ENCODE data around the gene CLASRP. TPM values are rescaled to one million over a fixed set of nuclear protein-coding genes. Genes with fewer than 3 reads are reported as not detected.

The CLASRP gene
- total RNA-seq, 2 experiments from 2014 or later = 82.5 to 94.5 TPM

DNA sequence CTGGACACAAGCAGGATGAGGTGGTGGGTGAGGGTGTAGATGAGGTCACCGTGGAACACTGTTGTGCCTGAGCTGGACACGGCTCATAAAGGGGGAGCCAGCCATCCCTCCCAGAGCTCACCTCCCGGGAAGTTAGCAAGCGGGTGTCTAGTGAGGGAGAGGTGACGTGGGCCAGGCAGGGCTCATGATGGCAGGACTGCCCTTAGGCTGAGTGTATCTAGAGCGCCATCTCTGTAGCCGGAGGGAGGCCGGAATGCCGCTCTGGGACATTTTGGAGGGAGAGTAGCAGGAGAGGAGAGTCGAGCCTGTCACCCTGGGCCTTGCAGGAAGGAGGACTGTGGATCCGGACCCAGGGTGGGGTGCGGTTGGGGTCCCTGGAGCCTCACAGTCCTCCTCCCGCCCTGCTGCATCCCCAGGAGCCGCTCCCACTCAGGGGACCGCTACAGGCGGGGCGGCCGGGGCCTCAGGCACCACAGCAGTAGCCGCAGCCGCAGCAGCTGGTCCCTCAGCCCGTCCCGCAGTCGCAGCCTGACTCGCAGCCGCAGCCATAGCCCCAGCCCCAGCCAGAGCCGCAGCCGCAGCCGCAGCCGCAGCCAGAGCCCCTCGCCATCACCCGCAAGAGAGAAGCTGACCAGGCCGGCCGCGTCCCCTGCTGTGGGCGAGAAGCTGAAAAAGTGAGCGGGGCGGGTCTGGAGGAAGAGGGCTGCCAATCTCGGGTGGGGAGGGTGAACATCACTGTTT, 28.2 kb downstream of the CLASRP start:
- Mint-ChIP-seq H3K9me3 (ENCODE audit: insufficient read depth) (no peaks in the 10 kb centered on the region), H3K4me1 (ENCODE audit: low read depth) (no peaks in the 10 kb centered on the region), H3K27me3 (ENCODE audit: low read depth) (no peaks in the 10 kb centered on the region), H3K36me3 (ENCODE audit: low read depth) (peaks cover 43% of the 10 kb centered on the region), H3K4me3 (no peak overlapping the region), H3K27ac (no peak overlapping the region)
- ChIA-PET POLR2A (no interaction called here), CTCF (interaction anchor here (1.3 kb wide), 1 partner anchor 50 kb away, joined by 3 read pairs; no protein-coding TSS in a partner anchor)
- no peak for ATAC-seq
- DNase-seq = no peak

DNA sequence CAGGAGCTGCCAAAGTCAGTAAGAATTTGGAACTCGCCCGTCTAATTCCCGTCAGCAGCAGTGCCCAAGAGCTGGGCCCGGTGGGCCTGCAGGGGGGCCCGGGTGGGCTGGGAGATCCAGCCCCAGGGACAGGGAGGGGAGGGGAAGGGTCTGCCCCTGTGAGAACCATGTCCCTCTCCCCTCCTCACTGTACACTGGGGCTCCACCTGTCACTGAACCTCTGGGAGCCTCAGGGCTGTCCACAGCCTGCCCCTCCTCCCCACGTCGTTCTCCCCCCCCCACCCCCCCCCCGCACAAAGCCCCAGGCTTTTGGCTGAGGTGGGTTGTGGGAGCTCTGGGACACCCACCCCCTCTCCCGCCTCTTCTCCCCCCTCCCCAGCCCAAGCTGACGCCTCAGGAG, 29.2 kb downstream of the CLASRP start:
- H3K4me1 Mint-ChIP-seq (ENCODE audit: low read depth) = peaks cover 2% of the 10 kb centered on the region
- CTCF ChIA-PET = no interaction called here
- POLR2A ChIA-PET = no interaction called here
- H3K27ac Mint-ChIP-seq = no peak overlapping the region
- H3K4me3 Mint-ChIP-seq = no peak overlapping the region
- ATAC-seq (no peak), DNase-seq (no peak)
- H3K27me3 Mint-ChIP-seq (ENCODE audit: low read depth) = no peaks in the 10 kb centered on the region
- H3K9me3 Mint-ChIP-seq (ENCODE audit: insufficient read depth) = no peaks in the 10 kb centered on the region
- peaks cover 41% of the 10 kb centered on the region for H3K36me3 Mint-ChIP-seq (ENCODE audit: low read depth)

DNA sequence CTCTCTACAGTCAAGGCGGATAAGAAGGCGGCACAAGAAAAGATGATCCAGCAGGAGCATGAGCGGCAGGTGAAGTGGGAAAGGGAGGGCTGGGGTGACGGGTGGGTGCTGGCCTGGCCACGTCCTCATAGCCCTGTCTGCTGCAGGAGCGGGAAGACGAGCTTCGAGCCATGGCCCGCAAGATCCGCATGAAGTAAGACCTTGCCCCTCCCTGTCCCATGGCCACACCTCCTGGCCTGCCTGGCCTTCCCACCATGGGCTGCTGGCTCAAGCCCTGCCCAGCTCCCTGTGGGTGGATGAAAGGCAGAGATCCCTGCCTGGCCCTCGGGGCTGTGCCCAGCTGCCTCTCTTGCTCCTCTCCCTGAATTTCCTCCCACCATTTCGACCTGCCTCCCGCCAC, 30.2 kb downstream of the CLASRP start:
- Mint-ChIP-seq H3K4me1 (ENCODE audit: low read depth) (peaks cover 2% of the 10 kb centered on the region), H3K4me3 (no peak overlapping the region), H3K27ac (no peak overlapping the region), H3K27me3 (ENCODE audit: low read depth) (no peaks in the 10 kb centered on the region), H3K9me3 (ENCODE audit: insufficient read depth) (no peaks in the 10 kb centered on the region), H3K36me3 (ENCODE audit: low read depth) (peaks cover 36% of the 10 kb centered on the region)
- CTCF ChIA-PET = interaction anchor here (1.5 kb wide), 1 partner anchor 10 kb away, joined by 6 read pairs; no protein-coding TSS in a partner anchor
- POLR2A ChIA-PET = no interaction called here
- DNase-seq = no peak
- peak; percentile 5 for ATAC-seq

DNA sequence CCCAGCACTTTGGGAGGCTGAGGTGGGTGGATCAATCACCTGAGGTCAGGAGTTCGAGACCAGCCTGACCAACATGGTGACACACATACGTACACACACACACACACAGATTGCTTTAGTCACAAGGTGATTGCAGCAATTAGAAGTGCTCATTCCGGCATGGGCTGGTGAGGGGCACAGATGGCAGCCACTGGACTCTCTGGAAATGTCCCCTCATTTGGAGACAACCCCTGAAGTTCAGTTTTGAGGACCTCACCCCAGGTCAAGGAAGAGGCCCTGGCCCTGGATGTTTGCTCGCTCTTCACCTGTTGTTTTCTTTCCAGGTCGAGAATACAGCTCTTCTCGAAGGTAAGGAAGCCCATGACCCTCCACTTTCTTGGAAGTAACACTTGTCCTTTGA, 31.4 kb downstream of the CLASRP start:
- H3K4me3 Mint-ChIP-seq = no peak overlapping the region
- H3K36me3 Mint-ChIP-seq (ENCODE audit: low read depth) = peaks cover 35% of the 10 kb centered on the region
- DNase-seq (no peak), ATAC-seq (no peak)
- no peaks in the 10 kb centered on the region for H3K9me3 Mint-ChIP-seq (ENCODE audit: insufficient read depth)
- no peak overlapping the region for H3K27ac Mint-ChIP-seq
- peaks cover 9% of the 10 kb centered on the region for H3K4me1 Mint-ChIP-seq (ENCODE audit: low read depth)
- H3K27me3 Mint-ChIP-seq (ENCODE audit: low read depth) = no peaks in the 10 kb centered on the region
- ChIA-PET CTCF (no interaction called here), POLR2A (no interaction called here)

DNA sequence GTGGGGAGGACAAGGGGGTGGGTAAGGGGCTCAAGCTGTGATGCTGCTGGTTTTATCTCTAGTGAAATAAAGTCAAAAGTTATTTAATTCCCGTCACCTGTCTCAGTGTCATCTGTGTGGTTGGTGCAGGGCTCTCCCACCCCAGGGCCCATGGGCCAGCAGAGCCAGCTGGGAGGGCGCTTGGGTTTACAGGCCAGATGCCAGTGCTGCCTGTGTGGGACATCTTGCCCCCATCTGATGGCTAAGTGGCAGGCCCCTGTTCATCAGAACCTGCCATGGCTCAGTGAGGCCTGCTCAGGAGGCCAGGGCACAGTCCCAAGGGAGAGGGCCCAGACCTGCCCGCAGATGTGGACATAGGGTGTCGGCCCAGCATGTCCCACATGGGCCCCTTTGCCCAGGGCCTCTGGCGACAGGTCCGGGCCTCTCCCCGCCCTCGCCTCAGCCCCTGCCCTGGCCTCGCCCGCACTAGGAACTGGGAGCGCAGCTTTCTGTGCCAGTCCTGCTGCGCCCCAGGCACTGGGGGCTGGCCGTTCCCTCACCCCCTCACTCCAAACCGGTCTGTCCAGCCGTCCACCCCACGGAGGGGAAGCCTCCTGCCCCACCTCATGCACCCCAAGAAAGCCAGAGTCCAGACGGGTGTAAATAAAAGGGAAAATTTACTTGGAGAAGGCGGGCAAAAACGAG, 32.2 kb downstream of the CLASRP start:
- CTCF ChIA-PET = no interaction called here

DNA sequence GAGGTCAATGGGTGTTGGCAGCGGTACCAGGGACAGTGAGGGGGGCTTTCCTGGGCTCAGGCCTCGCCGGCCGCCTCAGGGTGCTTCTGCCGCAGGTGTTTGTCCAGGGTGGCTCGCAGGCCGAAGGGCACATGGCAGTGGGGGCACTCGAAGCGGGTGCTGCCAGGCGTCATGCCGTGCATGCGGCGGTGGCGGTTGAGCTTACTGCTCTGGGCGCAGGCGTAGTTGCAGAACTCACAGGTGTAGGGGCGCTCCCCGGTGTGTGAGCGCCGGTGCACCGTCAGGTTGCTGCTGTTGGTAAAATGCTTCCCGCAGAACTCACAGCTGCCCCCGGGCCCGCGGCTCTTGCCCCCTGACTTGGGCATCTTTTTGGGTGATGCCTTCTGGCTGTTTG, 32.7 kb downstream of the CLASRP start:
- Mint-ChIP-seq H3K9me3 (ENCODE audit: insufficient read depth) (no peaks in the 10 kb centered on the region), H3K36me3 (ENCODE audit: low read depth) (peaks cover 31% of the 10 kb centered on the region), H3K27me3 (ENCODE audit: low read depth) (no peaks in the 10 kb centered on the region), H3K4me1 (ENCODE audit: low read depth) (peaks cover 13% of the 10 kb centered on the region), H3K27ac (no peak overlapping the region), H3K4me3 (no peak overlapping the region)
- ATAC-seq = no peak
- ChIA-PET POLR2A (interaction anchor here (0.9 kb wide), 1 partner anchor 12 kb away, joined by 5 read pairs; no protein-coding TSS in a partner anchor), CTCF (interaction anchor here (0.9 kb wide), 1 partner anchor 12 kb away, joined by 4 read pairs; no protein-coding TSS in a partner anchor)
- no peak for DNase-seq

More for the DNA sequence above, 32.2 kb downstream of the CLASRP start:
- Mint-ChIP-seq H3K4me3 (no peak overlapping the region), H3K27me3 (ENCODE audit: low read depth) (no peaks in the 10 kb centered on the region), H3K4me1 (ENCODE audit: low read depth) (peaks cover 11% of the 10 kb centered on the region), H3K27ac (no peak overlapping the region), H3K9me3 (ENCODE audit: insufficient read depth) (no peaks in the 10 kb centered on the region), H3K36me3 (ENCODE audit: low read depth) (peaks cover 31% of the 10 kb centered on the region)
- DNase-seq (no peak), ATAC-seq (no peak)
- POLR2A ChIA-PET = no interaction called here

DNA sequence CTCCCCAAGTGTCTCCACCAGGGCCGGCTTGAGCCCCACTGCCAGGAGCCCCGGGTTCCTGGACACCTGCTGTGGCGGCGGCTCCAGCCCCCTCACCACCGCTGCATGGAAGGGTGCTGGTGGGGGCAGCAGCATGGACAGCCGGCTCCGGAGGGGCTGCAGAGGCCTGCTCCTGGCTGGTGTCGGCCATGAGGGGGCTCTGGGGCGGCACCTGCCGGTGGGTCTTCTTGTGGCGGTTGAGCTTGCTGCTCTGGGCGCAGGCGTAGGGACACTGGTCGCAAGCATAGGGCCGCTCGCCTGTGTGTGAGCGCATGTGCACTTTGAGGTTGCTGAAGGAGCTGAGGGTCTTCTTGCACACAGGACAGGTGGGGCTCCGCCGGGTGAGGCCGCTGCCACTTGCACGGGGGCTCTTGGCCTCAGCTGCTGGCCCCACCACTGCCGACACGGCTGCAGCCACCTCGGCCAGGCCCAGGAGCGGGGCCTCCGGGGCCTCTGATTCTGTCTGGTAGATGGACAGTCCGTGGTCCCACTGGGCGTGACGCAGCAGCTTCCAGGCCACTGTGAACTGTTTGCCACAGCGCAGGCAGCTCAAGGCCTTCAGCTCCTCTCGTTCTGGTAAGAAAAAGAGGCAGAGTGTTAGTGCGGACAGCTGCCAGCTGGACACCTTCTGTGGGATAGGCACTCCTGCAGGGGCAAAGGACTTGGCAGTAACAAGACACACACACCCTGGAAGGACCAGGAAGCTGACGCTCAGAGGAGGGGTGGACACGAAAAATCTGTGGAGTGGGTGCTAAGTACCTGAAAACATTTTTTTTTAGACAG, 33.3 kb downstream of the CLASRP start:
- ChIA-PET POLR2A (interaction anchor here (0.9 kb wide), 1 partner anchor 13 kb away, joined by 5 read pairs; no protein-coding TSS in a partner anchor), CTCF (interaction anchor here (0.6 to 0.9 kb wide), 2 partner anchors 12 to 107 kb away, joined by 3 to 4 read pairs; no protein-coding TSS in a partner anchor)
- Mint-ChIP-seq H3K4me3 (no peak overlapping the region), H3K4me1 (ENCODE audit: low read depth) (peaks cover 20% of the 10 kb centered on the region), H3K27me3 (ENCODE audit: low read depth) (no peaks in the 10 kb centered on the region), H3K9me3 (ENCODE audit: insufficient read depth) (no peaks in the 10 kb centered on the region), H3K36me3 (ENCODE audit: low read depth) (peaks cover 29% of the 10 kb centered on the region), H3K27ac (peak overlapping the region; percentile 49)
- DNase-seq = no peak
- no peak for ATAC-seq

DNA sequence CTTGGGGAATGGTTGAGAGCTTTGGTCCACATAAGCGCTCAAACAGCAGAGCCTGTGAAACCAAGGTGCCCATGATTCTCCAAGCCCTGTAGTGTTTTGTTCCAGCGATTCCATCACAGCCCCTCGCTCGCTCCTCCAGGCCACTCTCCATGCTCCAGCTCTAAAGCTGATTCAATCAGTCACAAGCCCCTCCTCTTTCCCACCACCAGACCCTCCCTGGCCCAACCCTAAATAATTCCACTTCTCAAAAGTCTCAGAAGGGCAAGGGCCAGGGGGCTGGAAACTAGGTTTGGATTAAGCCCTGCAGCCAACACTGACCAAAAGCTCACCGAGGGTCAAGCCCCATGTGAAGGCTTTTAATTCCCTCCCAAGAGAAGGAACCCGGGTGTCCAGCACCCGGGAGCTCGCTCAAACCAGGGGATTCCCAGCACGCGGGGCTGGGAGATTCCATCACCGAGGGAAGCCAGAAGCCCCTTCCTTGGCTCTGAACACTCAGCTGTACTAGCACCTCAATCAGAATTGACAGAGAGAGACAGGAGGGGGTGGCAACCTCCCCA, 36.0 kb downstream of the CLASRP start:
- Mint-ChIP-seq H3K4me3 (peak overlapping the region; percentile 85), H3K27ac (peak overlapping the region; percentile 50), H3K9me3 (ENCODE audit: insufficient read depth) (no peaks in the 10 kb centered on the region), H3K27me3 (ENCODE audit: low read depth) (no peaks in the 10 kb centered on the region), H3K4me1 (ENCODE audit: low read depth) (peaks cover 35% of the 10 kb centered on the region), H3K36me3 (ENCODE audit: low read depth) (peaks cover 27% of the 10 kb centered on the region)
- ChIA-PET POLR2A (interaction anchor here (1.3 kb wide), 1 partner anchor 13 kb away, joined by 4 read pairs; no protein-coding TSS in a partner anchor), CTCF (interaction anchor here (1.0 to 2.4 kb wide), 4 partner anchors 15 to 104 kb away, joined by 3 to 7 read pairs (median 4); partner anchors contain the start of genes BLOC1S3 and TRAPPC6A)
- ATAC-seq = no peak
- DNase-seq = no peak

DNA sequence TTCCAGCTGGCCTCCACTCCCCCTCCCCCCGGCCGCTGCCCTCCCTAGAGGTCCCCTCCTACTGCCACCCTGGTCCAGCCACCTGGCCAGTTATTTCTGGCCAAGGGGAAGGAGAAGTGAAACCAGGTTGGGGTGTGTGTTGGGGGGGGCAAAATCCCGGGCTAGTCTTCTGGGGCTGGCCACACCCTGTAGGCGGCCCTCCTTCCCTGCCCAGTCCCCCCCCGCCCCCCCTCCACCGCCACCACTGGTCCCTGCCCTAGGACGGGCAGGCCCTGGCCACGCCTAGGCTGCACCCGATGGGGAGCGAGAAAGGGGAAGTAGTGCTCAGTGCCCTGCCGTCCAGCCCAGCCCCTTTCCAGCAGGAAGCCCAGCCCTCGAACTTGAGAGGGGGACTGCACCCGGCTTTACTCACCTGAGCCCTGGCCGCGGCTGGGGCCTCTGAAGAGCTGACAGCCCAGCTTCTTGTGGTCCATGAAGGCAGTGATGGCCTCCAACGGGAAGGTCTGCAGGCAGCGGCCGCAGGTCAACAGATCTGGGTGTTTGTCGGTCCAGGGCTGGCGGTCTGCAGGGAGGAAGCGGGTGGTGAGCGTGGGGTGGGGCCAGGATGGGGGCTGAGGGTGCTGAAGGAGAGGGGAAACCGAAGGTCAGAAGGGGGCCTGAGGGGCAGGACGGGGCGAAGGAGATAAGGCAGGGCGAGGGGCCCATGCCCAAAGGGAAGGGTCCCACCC, 36.6 kb downstream of the CLASRP start:
- CTCF ChIA-PET = interaction anchor here (1.0 to 2.4 kb wide), 3 partner anchors 15 to 87 kb away, joined by 3 to 7 read pairs (median 5); no protein-coding TSS in a partner anchor
- Mint-ChIP-seq H3K4me1 (ENCODE audit: low read depth) (peaks cover 40% of the 10 kb centered on the region), H3K9me3 (ENCODE audit: insufficient read depth) (no peaks in the 10 kb centered on the region)

DNA sequence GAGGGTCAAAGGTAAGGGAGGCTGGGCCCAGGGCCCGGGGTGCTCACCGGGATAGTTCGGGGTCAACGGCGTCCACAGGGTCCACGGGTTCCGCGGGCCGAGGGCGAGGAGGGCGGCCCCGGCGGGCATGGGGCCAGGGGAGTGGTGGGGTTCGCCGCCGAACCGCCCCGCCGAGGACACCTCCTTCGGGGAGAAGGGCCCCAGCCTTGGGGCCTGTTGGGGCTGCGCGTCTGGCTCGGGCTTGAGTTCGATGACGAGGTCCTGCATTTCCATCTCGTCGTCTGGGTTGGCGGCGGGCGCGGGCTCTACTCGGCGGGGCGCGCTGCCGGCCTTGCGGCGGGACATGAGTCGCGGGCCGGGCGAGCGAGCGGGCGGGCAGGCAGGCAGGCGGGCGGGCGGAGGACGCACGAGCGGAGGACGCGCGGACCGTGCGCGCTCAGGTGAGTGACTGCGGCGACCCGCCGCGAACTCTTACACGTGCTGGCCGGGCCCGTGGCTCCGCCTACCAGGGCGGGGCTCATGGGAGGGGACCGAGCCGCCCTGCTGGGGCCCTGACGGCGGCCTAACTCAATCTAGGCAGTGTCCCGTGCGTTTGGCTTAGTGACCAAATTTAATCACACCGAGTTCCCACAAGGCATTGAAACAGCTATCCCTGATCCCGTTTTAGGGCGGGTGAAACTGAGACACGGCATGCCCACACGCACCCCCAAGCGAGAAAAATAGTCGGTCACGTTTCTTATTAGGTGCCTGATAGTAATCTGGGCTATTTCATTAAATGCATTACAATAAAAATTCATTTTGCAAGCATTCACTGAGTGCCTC, 37.4 kb downstream of the CLASRP start, which contains the start of gene ZNF296:
Gene ZNF296 (minus strand): TSS at position 450 of the 822 bp plus-strand sequence. CDS start 105 bp downstream, at position 345.
- ChIA-PET POLR2A (interaction anchor here (1.3 kb wide), 2 partner anchors 11 to 16 kb away, joined by 4 to 5 read pairs; partner anchors contain the start of gene PPP1R37), CTCF (interaction anchor here (0.9 to 2.4 kb wide), 3 partner anchors 16 to 87 kb away, joined by 3 to 7 read pairs (median 3); no protein-coding TSS in a partner anchor)
- Mint-ChIP-seq H3K36me3 (ENCODE audit: low read depth) (peaks cover 17% of the 10 kb centered on the region), H3K4me1 (ENCODE audit: low read depth) (peaks cover 46% of the 10 kb centered on the region), H3K4me3 (peak within 1 kb of the TSS; percentile 85), H3K9me3 (ENCODE audit: insufficient read depth) (no peaks in the 10 kb centered on the region), H3K27ac (peak within 1 kb of the TSS; percentile 86), H3K27me3 (ENCODE audit: low read depth) (no peaks in the 10 kb centered on the region)
- peak; percentile 87 for DNase-seq
- ATAC-seq = peak; percentile 81

More for the DNA sequence above, 36.6 kb downstream of the CLASRP start:
- POLR2A ChIA-PET = interaction anchor here (1.3 kb wide), 1 partner anchor 12 kb away, joined by 4 read pairs; no protein-coding TSS in a partner anchor
- no peaks in the 10 kb centered on the region for H3K27me3 Mint-ChIP-seq (ENCODE audit: low read depth)
- peak; percentile 72 for DNase-seq
- ATAC-seq = peak; percentile 43
- peaks cover 22% of the 10 kb centered on the region for H3K36me3 Mint-ChIP-seq (ENCODE audit: low read depth)
- H3K4me3 Mint-ChIP-seq = peak overlapping the region; percentile 85
- peak overlapping the region; percentile 86 for H3K27ac Mint-ChIP-seq
